OCI-LY7 (cell line): ENCODE measurements around the gene DAB1. TPM values are rescaled to one million over a fixed set of nuclear protein-coding genes. Genes with fewer than 3 reads are reported as not detected.

Source experiments
- BruUV-seq: library from RNA; stranded (reverse); fragments of 400-500 nt; replicated peaks from 2 replicates; lab custom pipeline; 2021; lab: Mats Ljungman, UMichigan
- CTCF ChIA-PET: fragments of 300-600 bp; sonication (Branson Sonifier 250); formaldehyde crosslinking; loops from one replicate; lab custom pipeline; 2022; ENCODE audit warnings: antibody characterized with exemption; ENCODE audit not compliant: unreplicated experiment; lab: Charles Lee
- POLR2A ChIA-PET: fragments of 300-600 bp; sonication (Branson Sonifier 250); formaldehyde crosslinking; loops from one replicate; lab custom pipeline; 2022; ENCODE audit warnings: antibody characterized with exemption; lab: Charles Lee
- DNase-seq: peaks from one replicate; pipeline ENCODE4 v3.0.0-alpha.2; 2015; ENCODE audit warnings: low spot score
- H2AFZ ChIP-seq: fragments of 200-600 bp; sonication (generic), shearing (Covaris generic); 2 replicates; pipeline ENCODE4 v1.6.1; 2014; ENCODE audit warnings: mild to moderate bottlenecking, antibody characterized with exemption, low read length, moderate library complexity
- H3K27ac ChIP-seq: fragments of 200-600 bp; sonication (generic); 2 replicates; pipeline ENCODE4 v1.5.1; 2014; ENCODE audit warnings: mixed run types, low read depth, mild to moderate bottlenecking, moderate library complexity, low read length, inconsistent platforms; ENCODE audit not compliant: poor library complexity, severe bottlenecking
- H3K36me3 ChIP-seq: fragments of 200-600 bp; sonication (generic); 2 replicates; pipeline ENCODE4 v1.6.1; 2014; ENCODE audit warnings: mild to moderate bottlenecking, antibody characterized with exemption, low read length, moderate library complexity, mixed read lengths; ENCODE audit not compliant: insufficient read depth
- H3K4me1 ChIP-seq: fragments of 200-600 bp; sonication (generic); 2 replicates; pipeline ENCODE4 v1.5.1; 2014; ENCODE audit warnings: mild to moderate bottlenecking, low read length; ENCODE audit not compliant: insufficient read depth, poor library complexity, severe bottlenecking
- H3K4me2 ChIP-seq: fragments of 200-600 bp; sonication (generic); 2 replicates; pipeline ENCODE4 v1.6.1; 2014; ENCODE audit warnings: mild to moderate bottlenecking, low read length
- H3K4me3 ChIP-seq: fragments of 200-600 bp; sonication (generic); 2 replicates; pipeline ENCODE4 v1.5.1; 2014; ENCODE audit warnings: mild to moderate bottlenecking, low read depth, low read length; ENCODE audit not compliant: poor library complexity, severe bottlenecking
- H3K79me2 ChIP-seq: fragments of 200-600 bp; sonication (generic); 2 replicates; pipeline ENCODE4 v1.6.1; 2016; ENCODE audit warnings: low read depth, mild to moderate bottlenecking, low read length, moderate library complexity, mixed read lengths; ENCODE audit not compliant: insufficient read depth
- H3K9me2 ChIP-seq: fragments of 200-600 bp; sonication (generic); 2 replicates; pipeline ENCODE4 v1.6.1; 2016; ENCODE audit warnings: mild to moderate bottlenecking, low read length, mixed read lengths; ENCODE audit not compliant: insufficient read depth
- H3K9me3 ChIP-seq: fragments of 200-600 bp; sonication (generic); 2 replicates; pipeline ENCODE4 v1.6.1; 2014; ENCODE audit warnings: mild to moderate bottlenecking, mixed run types, low read length, mixed read lengths
- H4K20me1 ChIP-seq: fragments of 200-600 bp; sonication (generic); 2 replicates; pipeline ENCODE4 v1.6.1; 2014; ENCODE audit warnings: mild to moderate bottlenecking, antibody characterized with exemption, low read length, moderate library complexity, mixed read lengths; ENCODE audit not compliant: insufficient read depth
- EZH2phosphoT487 ChIP-seq: fragments of 200-600 bp; sonication (generic); IDR thresholded peaks from 2 replicates; pipeline ENCODE4 v1.6.1; 2018; ENCODE audit warnings: low read depth, borderline replicate concordance, mild to moderate bottlenecking, mixed run types, antibody characterized with exemption, low read length, moderate library complexity, mixed read lengths
- intact Hi-C: fragments of 100-400 bp; cut with micrococcal nuclease; formaldehyde crosslinking; loops from one replicate; pipeline ENCODE4 v1.10.0; 2022; ENCODE audit not compliant: unreplicated experiment
- total RNA-seq, 2 experiments: library from RNA; depleted of rRNA in 1 of 2; stranded (reverse); fragments of >200 nt in 1 of 2; shearing (Covaris generic) in 1 of 2; gene quantifications; 2 replicates each; pipeline ENCODE4 v1.2.3, GENCODE V29; 2014 to 2022
- TF ChIP-seq, protein P1 (sequence below): fragments of 200-600 bp; sonication (generic); conservative IDR thresholded peaks from 2 replicates; pipeline ENCODE4 v1.5.1; 2014; ENCODE audit warnings: mild to moderate bottlenecking, antibody characterized with exemption, low read length, moderate library complexity, mixed read lengths

DAB1 gene
- total RNA-seq, 2 experiments from 2014 or later: not detected

DNA sequence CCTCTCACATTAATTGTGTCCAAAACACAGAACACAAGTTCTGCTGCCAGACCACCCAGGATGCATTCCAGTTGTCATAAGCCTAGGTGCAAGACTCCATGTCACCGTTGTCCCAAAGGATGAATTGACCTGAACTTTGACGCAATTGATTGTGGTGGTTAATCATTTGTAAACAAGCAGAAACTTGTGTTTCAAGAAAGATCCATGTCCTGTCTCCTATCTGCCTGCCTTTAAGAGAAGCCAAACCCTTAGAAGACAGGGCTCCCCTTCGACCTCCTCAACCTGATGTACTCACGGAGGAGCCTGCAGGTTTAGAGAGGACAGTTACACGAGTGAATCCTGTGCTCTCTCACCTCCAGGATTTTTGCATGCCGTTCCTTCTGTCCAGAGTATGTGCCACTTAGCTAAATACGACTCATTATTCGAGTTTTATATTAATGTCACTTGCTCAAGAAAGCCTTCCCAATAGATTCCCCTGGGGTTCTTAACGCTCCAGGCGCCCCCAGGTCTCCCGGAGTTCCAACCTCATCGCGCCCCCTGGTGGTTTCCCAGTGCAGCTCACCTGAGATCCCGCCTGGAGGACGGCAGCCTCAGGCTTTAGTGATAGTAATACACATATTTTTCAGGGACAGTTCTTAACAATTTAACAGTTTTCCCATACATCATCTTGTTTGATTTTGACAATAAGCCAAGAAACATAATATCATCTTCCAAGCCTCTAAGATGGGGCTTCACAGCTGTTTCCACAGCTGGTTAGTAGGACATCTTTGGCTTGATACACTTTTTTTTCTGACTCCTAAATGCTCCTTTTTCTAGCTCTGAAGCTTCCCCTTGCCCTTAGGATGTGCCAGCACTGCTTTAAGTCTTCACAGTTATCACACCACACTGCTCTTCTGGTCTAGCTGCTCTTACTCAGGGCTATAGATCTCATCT is 455.7 kb downstream of the DAB1 start:
- intact Hi-C loops: no loop called here
- Histone ChIP-seq H3K9me2 (no peaks in the 10 kb centered on the region), H3K4me2 (no peak overlapping the region), H3K36me3 (no peaks in the 10 kb centered on the region), H3K79me2 (no peaks in the 10 kb centered on the region), H2AFZ (no peak overlapping the region), H3K9me3 (no peaks in the 10 kb centered on the region), H3K27ac (no peak overlapping the region), H3K4me1 (no peaks in the 10 kb centered on the region), H4K20me1 (no peaks in the 10 kb centered on the region), H3K4me3 (no peak overlapping the region)
- TF ChIP-seq, protein P1, sequence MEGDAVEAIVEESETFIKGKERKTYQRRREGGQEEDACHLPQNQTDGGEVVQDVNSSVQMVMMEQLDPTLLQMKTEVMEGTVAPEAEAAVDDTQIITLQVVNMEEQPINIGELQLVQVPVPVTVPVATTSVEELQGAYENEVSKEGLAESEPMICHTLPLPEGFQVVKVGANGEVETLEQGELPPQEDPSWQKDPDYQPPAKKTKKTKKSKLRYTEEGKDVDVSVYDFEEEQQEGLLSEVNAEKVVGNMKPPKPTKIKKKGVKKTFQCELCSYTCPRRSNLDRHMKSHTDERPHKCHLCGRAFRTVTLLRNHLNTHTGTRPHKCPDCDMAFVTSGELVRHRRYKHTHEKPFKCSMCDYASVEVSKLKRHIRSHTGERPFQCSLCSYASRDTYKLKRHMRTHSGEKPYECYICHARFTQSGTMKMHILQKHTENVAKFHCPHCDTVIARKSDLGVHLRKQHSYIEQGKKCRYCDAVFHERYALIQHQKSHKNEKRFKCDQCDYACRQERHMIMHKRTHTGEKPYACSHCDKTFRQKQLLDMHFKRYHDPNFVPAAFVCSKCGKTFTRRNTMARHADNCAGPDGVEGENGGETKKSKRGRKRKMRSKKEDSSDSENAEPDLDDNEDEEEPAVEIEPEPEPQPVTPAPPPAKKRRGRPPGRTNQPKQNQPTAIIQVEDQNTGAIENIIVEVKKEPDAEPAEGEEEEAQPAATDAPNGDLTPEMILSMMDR: peak; percentile 66
- TF ChIP-seq EZH2phosphoT487: no peak
- POLR2A ChIA-PET: no interaction called here
- CTCF ChIA-PET: no interaction called here
- BruUV-seq: no TSS peak
- DNase-seq: no peak

DNA sequence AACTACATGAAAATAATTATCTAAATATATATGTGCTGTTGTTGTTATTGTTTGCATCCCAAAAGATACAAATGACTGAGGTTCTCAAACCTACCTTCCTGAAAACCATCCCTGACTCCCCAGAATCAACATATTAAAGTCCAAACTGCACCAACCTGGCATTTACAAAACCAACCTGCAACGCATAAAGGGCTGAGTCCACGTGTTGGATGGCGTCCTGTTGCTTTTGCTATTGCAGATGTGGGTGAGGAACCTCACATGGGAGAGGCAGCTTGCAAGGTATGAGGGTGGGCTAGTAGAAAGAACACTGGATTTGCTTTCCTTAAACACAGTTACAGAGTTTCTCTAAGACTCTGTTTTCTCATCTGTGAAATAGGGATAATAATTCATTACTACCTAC is 456.5 kb downstream of the DAB1 start:
- Histone ChIP-seq H3K36me3 (no peaks in the 10 kb centered on the region), H3K4me2 (no peak overlapping the region), H2AFZ (no peak overlapping the region), H3K27ac (no peak overlapping the region), H4K20me1 (no peaks in the 10 kb centered on the region), H3K9me3 (no peaks in the 10 kb centered on the region), H3K4me1 (no peaks in the 10 kb centered on the region), H3K4me3 (no peak overlapping the region), H3K79me2 (no peaks in the 10 kb centered on the region), H3K9me2 (no peaks in the 10 kb centered on the region)
- TF ChIP-seq, protein P1: no peak
- TF ChIP-seq EZH2phosphoT487: no peak
- intact Hi-C loops: no loop called here
- no TSS peak for BruUV-seq
- ChIA-PET POLR2A (no interaction called here), CTCF (no interaction called here)
- no peak for DNase-seq

DNA sequence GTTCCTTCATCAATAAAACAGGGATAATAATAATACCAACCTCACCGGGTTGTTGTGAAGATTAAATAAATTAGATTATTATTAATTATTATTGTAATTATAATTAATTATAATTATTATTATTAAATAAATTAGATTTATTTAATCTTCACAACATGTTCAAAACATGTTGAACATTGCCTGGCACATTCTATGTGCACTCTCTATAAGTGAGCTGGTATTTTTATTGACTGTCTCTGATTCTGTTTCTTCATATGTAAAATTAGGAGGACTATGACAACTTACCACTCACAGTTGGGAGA is 457.2 kb downstream of the DAB1 start:
- ChIA-PET POLR2A (no interaction called here), CTCF (no interaction called here)
- Histone ChIP-seq H2AFZ (no peak overlapping the region), H3K4me2 (no peak overlapping the region), H3K4me1 (no peaks in the 10 kb centered on the region), H3K79me2 (no peaks in the 10 kb centered on the region), H3K9me3 (no peaks in the 10 kb centered on the region), H3K9me2 (no peaks in the 10 kb centered on the region), H3K4me3 (no peak overlapping the region), H3K36me3 (no peaks in the 10 kb centered on the region), H4K20me1 (no peaks in the 10 kb centered on the region), H3K27ac (no peak overlapping the region)
- no peak for DNase-seq
- BruUV-seq: no TSS peak
- no peak for TF ChIP-seq EZH2phosphoT487
- TF ChIP-seq, protein P1: no peak
- intact Hi-C loops: no loop called here
